IMR-90 (cell line): ENCODE results near the gene CCDC177. TPM values are rescaled to one million over a fixed set of nuclear protein-coding genes. Genes with fewer than 3 reads are reported as not detected.

Experiments used
- polyA plus RNA-seq, 3 experiments: library from polyadenylated mRNA; depleted of rRNA; stranded (reverse); fragments of >200 nt; gene quantifications; 2 replicates each; pipeline ENCODE4 v1.2.3, GENCODE V29; 2012; ENCODE audit warnings: low replicate concordance in 1 of 3
- total RNA-seq: library from RNA; depleted of rRNA; stranded (reverse); fragments of >200 nt; gene quantifications from 2 replicates; pipeline ENCODE4 v1.2.3, GENCODE V29; 2012; rRNA removed

Gene CCDC177
- total and polyA plus RNA-seq, 2 of the 4 experiments (the other 2 are of a cell fraction), result not detected

Other genes with a start within 250 kb of the CCDC177 start
- 64.2 and 189 TPM in 2 replicates for gene ERH, start 176.6 kb downstream of the CCDC177 start, total RNA-seq
- 128 and 150 TPM in 2 replicates for gene ERH, start 176.6 kb downstream of the CCDC177 start, polyA plus RNA-seq (2012; rRNA removed)
- gene SLC39A9, start 176.2 kb downstream of the CCDC177 start, total RNA-seq, result 137 and 168 TPM in 2 replicates
- 33.1 and 41.4 TPM in 2 replicates for gene SLC39A9, start 176.2 kb downstream of the CCDC177 start, polyA plus RNA-seq (2012; rRNA removed)
- under 0.01 TPM in 1 of 2 replicates, not detected in the other for gene PLEKHD1, start 90.1 kb downstream of the CCDC177 start, total RNA-seq
- not detected in 2 replicates for gene PLEKHD1, start 90.1 kb downstream of the CCDC177 start, polyA plus RNA-seq (2012; rRNA removed)
- gene SUSD6, start 36.7 kb upstream of the CCDC177 start, total RNA-seq, result 2.3 and 2.5 TPM in 2 replicates
- 10.1 and 10.4 TPM in 2 replicates for gene SUSD6, start 36.7 kb upstream of the CCDC177 start, polyA plus RNA-seq (2012; rRNA removed)
- gene SRSF5, start 192.3 kb upstream of the CCDC177 start, total RNA-seq, result 29.4 and 96.9 TPM in 2 replicates
- gene SRSF5, start 192.3 kb upstream of the CCDC177 start, polyA plus RNA-seq (2012; rRNA removed), result 219 and 229 TPM in 2 replicates
- not detected in 2 replicates for gene SLC10A1, start 222.4 kb upstream of the CCDC177 start, total RNA-seq
- gene SLC10A1, start 222.4 kb upstream of the CCDC177 start, polyA plus RNA-seq (2012; rRNA removed), result 0.03 TPM in 1 of 2 replicates, not detected in the other